ENCODE data around the gene SPATA31D1. TPM values are rescaled to one million over a fixed set of nuclear protein-coding genes. Genes with fewer than 3 reads are reported as not detected.

The SPATA31D1 gene
- total RNA-seq, 1 experiment from 2014 or later: not detected

DNA sequence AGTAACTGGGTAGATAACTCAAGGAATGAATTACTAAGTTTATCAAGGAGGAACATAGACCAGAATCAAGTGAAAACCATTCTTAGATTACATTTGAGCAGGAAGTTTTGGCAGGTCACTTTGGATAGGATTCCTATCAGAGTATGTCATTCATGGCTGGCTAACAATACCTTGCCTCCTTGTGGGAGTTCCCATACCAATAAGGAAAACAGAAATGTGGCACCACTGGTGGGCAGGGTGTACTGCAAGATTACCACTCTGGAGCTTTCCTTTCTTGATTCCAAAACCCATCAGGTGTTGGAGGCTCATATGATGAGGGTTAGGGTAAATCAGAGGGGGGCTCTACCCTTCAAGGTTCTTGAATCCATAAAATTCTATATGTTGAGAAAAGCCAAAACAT is 18.6 kb upstream of the SPATA31D1 start:
- ChIA-PET CTCF (no interaction called here), POLR2A (no interaction called here)
- peaks cover 6% of the 10 kb centered on the region for H3K36me3 Mint-ChIP-seq
- H3K27ac Mint-ChIP-seq: no peak overlapping the region
- H3K9me3 Mint-ChIP-seq: peaks cover 64% of the 10 kb centered on the region
- DNase-seq (ENCODE audit: low spot score) (no peak), ATAC-seq (no peak)
- H3K27me3 Mint-ChIP-seq (ENCODE audit: low read depth): no peaks in the 10 kb centered on the region
- TF ChIP-seq, protein P1, sequence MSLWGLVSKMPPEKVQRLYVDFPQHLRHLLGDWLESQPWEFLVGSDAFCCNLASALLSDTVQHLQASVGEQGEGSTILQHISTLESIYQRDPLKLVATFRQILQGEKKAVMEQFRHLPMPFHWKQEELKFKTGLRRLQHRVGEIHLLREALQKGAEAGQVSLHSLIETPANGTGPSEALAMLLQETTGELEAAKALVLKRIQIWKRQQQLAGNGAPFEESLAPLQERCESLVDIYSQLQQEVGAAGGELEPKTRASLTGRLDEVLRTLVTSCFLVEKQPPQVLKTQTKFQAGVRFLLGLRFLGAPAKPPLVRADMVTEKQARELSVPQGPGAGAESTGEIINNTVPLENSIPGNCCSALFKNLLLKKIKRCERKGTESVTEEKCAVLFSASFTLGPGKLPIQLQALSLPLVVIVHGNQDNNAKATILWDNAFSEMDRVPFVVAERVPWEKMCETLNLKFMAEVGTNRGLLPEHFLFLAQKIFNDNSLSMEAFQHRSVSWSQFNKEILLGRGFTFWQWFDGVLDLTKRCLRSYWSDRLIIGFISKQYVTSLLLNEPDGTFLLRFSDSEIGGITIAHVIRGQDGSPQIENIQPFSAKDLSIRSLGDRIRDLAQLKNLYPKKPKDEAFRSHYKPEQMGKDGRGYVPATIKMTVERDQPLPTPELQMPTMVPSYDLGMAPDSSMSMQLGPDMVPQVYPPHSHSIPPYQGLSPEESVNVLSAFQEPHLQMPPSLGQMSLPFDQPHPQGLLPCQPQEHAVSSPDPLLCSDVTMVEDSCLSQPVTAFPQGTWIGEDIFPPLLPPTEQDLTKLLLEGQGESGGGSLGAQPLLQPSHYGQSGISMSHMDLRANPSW (CRISPR knock-in tag; conservative IDR thresholded peaks at IDR 0.05; ENCODE audit: low read depth): no peak
- TF ChIP-seq JAZF1 (CRISPR knock-in tag; IDR thresholded peaks at IDR 0.05) (no peak), NR2C2 (CRISPR knock-in tag; IDR thresholded peaks at IDR 0.05) (no peak), ZNF219 (CRISPR knock-in tag; IDR thresholded peaks at IDR 0.05; ENCODE audit: borderline replicate concordance) (no peak), ZNF423 (CRISPR knock-in tag; IDR thresholded peaks at IDR 0.05) (no peak), CBFB (CRISPR knock-in tag; IDR thresholded peaks at IDR 0.05; ENCODE audit: low read depth) (no peak), CREB1 (CRISPR knock-in tag; IDR thresholded peaks at IDR 0.05) (no peak), FOXP1 (CRISPR knock-in tag; IDR thresholded peaks at IDR 0.05; ENCODE audit: borderline replicate concordance) (no peak), JUN (CRISPR knock-in tag; IDR thresholded peaks at IDR 0.05) (no peak), FOXJ3 (CRISPR knock-in tag; IDR thresholded peaks at IDR 0.05; ENCODE audit: borderline replicate concordance) (no peak), TEAD4 (CRISPR knock-in tag; IDR thresholded peaks at IDR 0.05) (no peak)
- TF ChIP-seq, protein P2, sequence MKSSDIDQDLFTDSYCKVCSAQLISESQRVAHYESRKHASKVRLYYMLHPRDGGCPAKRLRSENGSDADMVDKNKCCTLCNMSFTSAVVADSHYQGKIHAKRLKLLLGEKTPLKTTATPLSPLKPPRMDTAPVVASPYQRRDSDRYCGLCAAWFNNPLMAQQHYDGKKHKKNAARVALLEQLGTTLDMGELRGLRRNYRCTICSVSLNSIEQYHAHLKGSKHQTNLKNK (CRISPR knock-in tag; IDR thresholded peaks at IDR 0.05): no peak
- TF ChIP-seq, protein P3, sequence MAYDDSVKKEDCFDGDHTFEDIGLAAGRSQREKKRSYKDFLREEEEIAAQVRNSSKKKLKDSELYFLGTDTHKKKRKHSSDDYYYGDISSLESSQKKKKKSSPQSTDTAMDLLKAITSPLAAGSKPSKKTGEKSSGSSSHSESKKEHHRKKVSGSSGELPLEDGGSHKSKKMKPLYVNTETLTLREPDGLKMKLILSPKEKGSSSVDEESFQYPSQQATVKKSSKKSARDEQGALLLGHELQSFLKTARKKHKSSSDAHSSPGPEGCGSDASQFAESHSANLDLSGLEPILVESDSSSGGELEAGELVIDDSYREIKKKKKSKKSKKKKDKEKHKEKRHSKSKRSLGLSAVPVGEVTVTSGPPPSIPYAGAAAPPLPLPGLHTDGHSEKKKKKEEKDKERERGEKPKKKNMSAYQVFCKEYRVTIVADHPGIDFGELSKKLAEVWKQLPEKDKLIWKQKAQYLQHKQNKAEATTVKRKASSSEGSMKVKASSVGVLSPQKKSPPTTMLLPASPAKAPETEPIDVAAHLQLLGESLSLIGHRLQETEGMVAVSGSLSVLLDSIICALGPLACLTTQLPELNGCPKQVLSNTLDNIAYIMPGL (CRISPR knock-in tag; IDR thresholded peaks at IDR 0.05): no peak
- TF ChIP-seq, protein P4, sequence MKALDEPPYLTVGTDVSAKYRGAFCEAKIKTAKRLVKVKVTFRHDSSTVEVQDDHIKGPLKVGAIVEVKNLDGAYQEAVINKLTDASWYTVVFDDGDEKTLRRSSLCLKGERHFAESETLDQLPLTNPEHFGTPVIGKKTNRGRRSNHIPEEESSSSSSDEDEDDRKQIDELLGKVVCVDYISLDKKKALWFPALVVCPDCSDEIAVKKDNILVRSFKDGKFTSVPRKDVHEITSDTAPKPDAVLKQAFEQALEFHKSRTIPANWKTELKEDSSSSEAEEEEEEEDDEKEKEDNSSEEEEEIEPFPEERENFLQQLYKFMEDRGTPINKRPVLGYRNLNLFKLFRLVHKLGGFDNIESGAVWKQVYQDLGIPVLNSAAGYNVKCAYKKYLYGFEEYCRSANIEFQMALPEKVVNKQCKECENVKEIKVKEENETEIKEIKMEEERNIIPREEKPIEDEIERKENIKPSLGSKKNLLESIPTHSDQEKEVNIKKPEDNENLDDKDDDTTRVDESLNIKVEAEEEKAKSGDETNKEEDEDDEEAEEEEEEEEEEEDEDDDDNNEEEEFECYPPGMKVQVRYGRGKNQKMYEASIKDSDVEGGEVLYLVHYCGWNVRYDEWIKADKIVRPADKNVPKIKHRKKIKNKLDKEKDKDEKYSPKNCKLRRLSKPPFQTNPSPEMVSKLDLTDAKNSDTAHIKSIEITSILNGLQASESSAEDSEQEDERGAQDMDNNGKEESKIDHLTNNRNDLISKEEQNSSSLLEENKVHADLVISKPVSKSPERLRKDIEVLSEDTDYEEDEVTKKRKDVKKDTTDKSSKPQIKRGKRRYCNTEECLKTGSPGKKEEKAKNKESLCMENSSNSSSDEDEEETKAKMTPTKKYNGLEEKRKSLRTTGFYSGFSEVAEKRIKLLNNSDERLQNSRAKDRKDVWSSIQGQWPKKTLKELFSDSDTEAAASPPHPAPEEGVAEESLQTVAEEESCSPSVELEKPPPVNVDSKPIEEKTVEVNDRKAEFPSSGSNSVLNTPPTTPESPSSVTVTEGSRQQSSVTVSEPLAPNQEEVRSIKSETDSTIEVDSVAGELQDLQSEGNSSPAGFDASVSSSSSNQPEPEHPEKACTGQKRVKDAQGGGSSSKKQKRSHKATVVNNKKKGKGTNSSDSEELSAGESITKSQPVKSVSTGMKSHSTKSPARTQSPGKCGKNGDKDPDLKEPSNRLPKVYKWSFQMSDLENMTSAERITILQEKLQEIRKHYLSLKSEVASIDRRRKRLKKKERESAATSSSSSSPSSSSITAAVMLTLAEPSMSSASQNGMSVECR (CRISPR knock-in tag; IDR thresholded peaks at IDR 0.05; ENCODE audit: borderline replicate concordance): no peak
- TF ChIP-seq, protein P5, sequence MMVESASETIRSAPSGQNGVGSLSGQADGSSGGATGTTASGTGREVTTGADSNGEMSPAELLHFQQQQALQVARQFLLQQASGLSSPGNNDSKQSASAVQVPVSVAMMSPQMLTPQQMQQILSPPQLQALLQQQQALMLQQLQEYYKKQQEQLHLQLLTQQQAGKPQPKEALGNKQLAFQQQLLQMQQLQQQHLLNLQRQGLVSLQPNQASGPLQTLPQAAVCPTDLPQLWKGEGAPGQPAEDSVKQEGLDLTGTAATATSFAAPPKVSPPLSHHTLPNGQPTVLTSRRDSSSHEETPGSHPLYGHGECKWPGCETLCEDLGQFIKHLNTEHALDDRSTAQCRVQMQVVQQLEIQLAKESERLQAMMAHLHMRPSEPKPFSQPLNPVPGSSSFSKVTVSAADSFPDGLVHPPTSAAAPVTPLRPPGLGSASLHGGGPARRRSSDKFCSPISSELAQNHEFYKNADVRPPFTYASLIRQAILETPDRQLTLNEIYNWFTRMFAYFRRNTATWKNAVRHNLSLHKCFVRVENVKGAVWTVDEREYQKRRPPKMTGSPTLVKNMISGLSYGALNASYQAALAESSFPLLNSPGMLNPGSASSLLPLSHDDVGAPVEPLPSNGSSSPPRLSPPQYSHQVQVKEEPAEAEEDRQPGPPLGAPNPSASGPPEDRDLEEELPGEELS (CRISPR knock-in tag; IDR thresholded peaks at IDR 0.05): no peak
- TF ChIP-seq, protein P6, sequence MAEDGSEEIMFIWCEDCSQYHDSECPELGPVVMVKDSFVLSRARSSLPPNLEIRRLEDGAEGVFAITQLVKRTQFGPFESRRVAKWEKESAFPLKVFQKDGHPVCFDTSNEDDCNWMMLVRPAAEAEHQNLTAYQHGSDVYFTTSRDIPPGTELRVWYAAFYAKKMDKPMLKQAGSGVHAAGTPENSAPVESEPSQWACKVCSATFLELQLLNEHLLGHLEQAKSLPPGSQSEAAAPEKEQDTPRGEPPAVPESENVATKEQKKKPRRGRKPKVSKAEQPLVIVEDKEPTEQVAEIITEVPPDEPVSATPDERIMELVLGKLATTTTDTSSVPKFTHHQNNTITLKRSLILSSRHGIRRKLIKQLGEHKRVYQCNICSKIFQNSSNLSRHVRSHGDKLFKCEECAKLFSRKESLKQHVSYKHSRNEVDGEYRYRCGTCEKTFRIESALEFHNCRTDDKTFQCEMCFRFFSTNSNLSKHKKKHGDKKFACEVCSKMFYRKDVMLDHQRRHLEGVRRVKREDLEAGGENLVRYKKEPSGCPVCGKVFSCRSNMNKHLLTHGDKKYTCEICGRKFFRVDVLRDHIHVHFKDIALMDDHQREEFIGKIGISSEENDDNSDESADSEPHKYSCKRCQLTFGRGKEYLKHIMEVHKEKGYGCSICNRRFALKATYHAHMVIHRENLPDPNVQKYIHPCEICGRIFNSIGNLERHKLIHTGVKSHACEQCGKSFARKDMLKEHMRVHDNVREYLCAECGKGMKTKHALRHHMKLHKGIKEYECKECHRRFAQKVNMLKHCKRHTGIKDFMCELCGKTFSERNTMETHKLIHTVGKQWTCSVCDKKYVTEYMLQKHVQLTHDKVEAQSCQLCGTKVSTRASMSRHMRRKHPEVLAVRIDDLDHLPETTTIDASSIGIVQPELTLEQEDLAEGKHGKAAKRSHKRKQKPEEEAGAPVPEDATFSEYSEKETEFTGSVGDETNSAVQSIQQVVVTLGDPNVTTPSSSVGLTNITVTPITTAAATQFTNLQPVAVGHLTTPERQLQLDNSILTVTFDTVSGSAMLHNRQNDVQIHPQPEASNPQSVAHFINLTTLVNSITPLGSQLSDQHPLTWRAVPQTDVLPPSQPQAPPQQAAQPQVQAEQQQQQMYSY (CRISPR knock-in tag; IDR thresholded peaks at IDR 0.05): no peak
- H3K4me1 Mint-ChIP-seq: no peaks in the 10 kb centered on the region
- H3K4me3 Mint-ChIP-seq: no peak overlapping the region

Measured in WTC11 (cell line).